ENCODE measurements around the gene IMMP2L.

- no peak for TF ChIP-seq MAFK (IDR thresholded peaks at IDR 0.05; ENCODE audit: low read depth, low read length)
- TF ChIP-seq CTCF (conservative IDR thresholded peaks at IDR 0.05; ENCODE audit: low read depth, low read length) = no peak
- TF ChIP-seq POLR2A (IDR thresholded peaks at IDR 0.05; ENCODE audit: low read depth, low read length) = no peak
- TF ChIP-seq CEBPB (IDR thresholded peaks at IDR 0.05; ENCODE audit: low read depth, low read length) = no peak
- no peak for TF ChIP-seq RAD21 (IDR thresholded peaks at IDR 0.05; ENCODE audit: low read length)
- no peak for TF ChIP-seq CHD1 (IDR thresholded peaks at IDR 0.05; ENCODE audit: low read depth, low read length)
- TF ChIP-seq FOS (IDR thresholded peaks at IDR 0.05; ENCODE audit: low read depth, low read length) = no peak
- no peak for TF ChIP-seq SMC3 (IDR thresholded peaks at IDR 0.05; ENCODE audit: low read depth, low read length)
- TF ChIP-seq MAZ (IDR thresholded peaks at IDR 0.05; ENCODE audit: borderline replicate concordance, low read depth, low read length) = no peak
- no peak for TF ChIP-seq USF2 (IDR thresholded peaks at IDR 0.05; ENCODE audit: low read depth, low read length)
- no peak for TF ChIP-seq RFX5 (IDR thresholded peaks at IDR 0.05; ENCODE audit: low read depth, low read length)
- TF ChIP-seq ELK1 (IDR thresholded peaks at IDR 0.05; ENCODE audit: borderline replicate concordance, low read depth, low read length) = no peak
Measured at GRCh38 chr7:111053035-111053434, 509.3 kb downstream of the IMMP2L start.
